Measurements from ENCODE around the gene SLC22A7. TPM values are rescaled to one million over a fixed set of nuclear protein-coding genes. Genes with fewer than 3 reads are reported as not detected.
A peak's percentile ranks its signal among the peaks of the same experiment; 100 is the strongest.
"Not testable (repeated sequence)": the region's sequence is repeated elsewhere in the genome, so short reads cannot be mapped to it uniquely, and the experiment has no call there.

SLC22A7 gene
- total RNA-seq, 4 donors from 2014 or later = not detected

DNA sequence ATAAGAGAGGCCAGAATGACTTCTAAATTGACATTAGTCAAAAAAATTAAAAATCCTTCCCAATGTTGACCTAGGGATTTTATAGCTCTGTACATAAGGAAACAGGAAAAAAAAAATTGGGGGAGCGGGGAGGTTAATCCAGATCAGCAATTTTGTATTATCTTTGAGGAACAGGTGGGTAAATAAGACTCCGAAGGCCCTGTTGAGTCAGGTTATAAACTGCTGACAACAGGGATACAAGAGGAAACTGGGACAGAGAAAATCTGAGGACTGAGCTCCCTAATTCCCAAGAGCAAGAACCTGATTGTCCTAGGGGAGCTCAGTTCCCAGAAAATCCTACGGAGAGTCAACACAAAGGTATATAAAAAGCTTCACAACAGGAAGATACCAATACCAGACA, 37.4 kb downstream of the SLC22A7 start:
- Histone ChIP-seq H3K27ac (peak overlapping the region; percentile 7 to 65 (median 46)), H3K4me3 (no peak overlapping the region), H3K27me3 (no peaks in the 10 kb centered on the region), H3K9me3 (no peaks in the 10 kb centered on the region), H3K36me3 (peaks cover 0 to 18% (median 7%) of the 10 kb centered on the region in 4 donors), H3K4me1 (peaks cover 0 to 26% (median 10%) of the 10 kb centered on the region in 4 donors)
- 75 to 94% methylated on average over 2 to 3 of the region's 3 CpGs for WGBS, 2 donors (ENCODE audit: low coverage in 1 of 2)
- in situ Hi-C loops (cut with MboI; ENCODE audit: low pct_ligation_motif_present in 1 of 4, low pct_unique_long_range_greater_than_20kb in 1 of 4, low sequenced_read_pairs in 3 of 4) (loop anchor here in 1 of 4 donors (10.0 kb wide), 1 partner anchor 71 kb away; no protein-coding TSS in a partner anchor), intact Hi-C loops (cut with DNase I; ENCODE audit: low total_unique reads) (no loop called here)
- DNase-seq = no peak
- no peak for TF ChIP-seq POLR2AphosphoS5 (IDR thresholded peaks at IDR 0.05)
- TF ChIP-seq POLR2A (IDR thresholded peaks at IDR 0.05) = no peak
- TF ChIP-seq, protein P1, sequence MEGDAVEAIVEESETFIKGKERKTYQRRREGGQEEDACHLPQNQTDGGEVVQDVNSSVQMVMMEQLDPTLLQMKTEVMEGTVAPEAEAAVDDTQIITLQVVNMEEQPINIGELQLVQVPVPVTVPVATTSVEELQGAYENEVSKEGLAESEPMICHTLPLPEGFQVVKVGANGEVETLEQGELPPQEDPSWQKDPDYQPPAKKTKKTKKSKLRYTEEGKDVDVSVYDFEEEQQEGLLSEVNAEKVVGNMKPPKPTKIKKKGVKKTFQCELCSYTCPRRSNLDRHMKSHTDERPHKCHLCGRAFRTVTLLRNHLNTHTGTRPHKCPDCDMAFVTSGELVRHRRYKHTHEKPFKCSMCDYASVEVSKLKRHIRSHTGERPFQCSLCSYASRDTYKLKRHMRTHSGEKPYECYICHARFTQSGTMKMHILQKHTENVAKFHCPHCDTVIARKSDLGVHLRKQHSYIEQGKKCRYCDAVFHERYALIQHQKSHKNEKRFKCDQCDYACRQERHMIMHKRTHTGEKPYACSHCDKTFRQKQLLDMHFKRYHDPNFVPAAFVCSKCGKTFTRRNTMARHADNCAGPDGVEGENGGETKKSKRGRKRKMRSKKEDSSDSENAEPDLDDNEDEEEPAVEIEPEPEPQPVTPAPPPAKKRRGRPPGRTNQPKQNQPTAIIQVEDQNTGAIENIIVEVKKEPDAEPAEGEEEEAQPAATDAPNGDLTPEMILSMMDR (IDR thresholded peaks at IDR 0.05) = no peak
- TF ChIP-seq EP300 (IDR thresholded peaks at IDR 0.05; ENCODE audit: low read depth) = no peak

DNA sequence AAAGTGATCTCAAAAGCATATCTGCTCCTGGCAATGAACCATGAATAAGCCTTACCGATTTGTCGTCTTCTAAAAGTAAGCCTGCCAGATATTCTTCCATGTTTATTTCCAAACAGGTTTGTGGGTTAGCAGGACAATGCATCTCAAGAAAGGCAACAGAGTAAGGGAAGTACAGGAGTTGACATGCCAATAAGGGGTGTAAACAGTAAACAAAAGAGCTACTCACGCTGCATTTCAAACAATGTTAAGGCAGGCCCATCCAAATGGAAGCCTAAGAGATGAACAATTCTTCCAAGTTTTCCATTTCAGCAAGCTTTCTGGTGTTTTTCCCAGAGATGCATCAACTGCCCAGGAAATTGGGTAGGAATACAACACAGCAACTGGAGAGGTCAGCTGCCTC, 38.3 kb downstream of the SLC22A7 start:
- WGBS, 2 donors (ENCODE audit: low coverage in 1 of 2) = 63 to 90% methylated on average over 2 to 3 of the region's 3 CpGs
- Histone ChIP-seq H3K27me3 (no peaks in the 10 kb centered on the region), H3K36me3 (peaks cover 0 to 23% (median 11%) of the 10 kb centered on the region in 4 donors), H3K27ac (peak overlapping the region in 2 of 4 donors; percentile 37 to 65), H3K4me3 (no peak overlapping the region), H3K4me1 (peaks cover 0 to 26% (median 10%) of the 10 kb centered on the region in 4 donors), H3K9me3 (no peaks in the 10 kb centered on the region)
- intact Hi-C loops (cut with DNase I; ENCODE audit: low total_unique reads) = no loop called here
- in situ Hi-C loops (cut with MboI; ENCODE audit: low pct_ligation_motif_present in 1 of 4, low pct_unique_long_range_greater_than_20kb in 1 of 4, low sequenced_read_pairs in 3 of 4) = loop anchor here in 1 of 4 donors (10.0 kb wide), 1 partner anchor 72 kb away; no protein-coding TSS in a partner anchor
- TF ChIP-seq POLR2AphosphoS5 (IDR thresholded peaks at IDR 0.05) (no peak), POLR2A (IDR thresholded peaks at IDR 0.05) (no peak), EP300 (IDR thresholded peaks at IDR 0.05; ENCODE audit: low read depth) (no peak)
- TF ChIP-seq, protein P1 (IDR thresholded peaks at IDR 0.05) = no peak
- DNase-seq = no peak

DNA sequence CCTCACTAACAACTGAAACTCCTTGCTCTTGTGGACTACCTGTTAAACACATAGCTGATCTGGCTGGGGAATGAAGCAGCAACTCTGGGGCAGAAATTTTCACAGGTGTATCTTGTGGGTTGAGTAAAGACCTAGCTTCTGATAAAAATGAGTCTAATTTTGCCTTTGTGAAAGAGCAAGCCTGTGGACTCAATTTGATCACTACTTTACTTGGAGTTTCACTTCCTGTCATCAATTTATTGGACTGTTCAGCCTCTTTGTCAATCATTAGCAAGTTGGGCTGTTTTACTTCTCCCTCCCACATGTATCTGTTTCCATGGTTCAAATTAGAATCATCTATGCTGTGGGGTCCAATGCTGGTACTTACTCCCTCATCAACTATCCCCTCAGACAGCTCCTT, 40.2 kb downstream of the SLC22A7 start:
- in situ Hi-C loops (cut with MboI; ENCODE audit: low pct_ligation_motif_present in 1 of 4, low pct_unique_long_range_greater_than_20kb in 1 of 4, low sequenced_read_pairs in 3 of 4) (loop anchor here in 1 of 4 donors (10.0 kb wide), 1 partner anchor 73 kb away; no protein-coding TSS in a partner anchor), intact Hi-C loops (cut with DNase I; ENCODE audit: low total_unique reads) (no loop called here)
- no peak overlapping the region for H3K27ac ChIP-seq
- TF ChIP-seq, protein P1 (IDR thresholded peaks at IDR 0.05) = no peak
- TF ChIP-seq EP300 (IDR thresholded peaks at IDR 0.05; ENCODE audit: low read depth) (no peak), POLR2A (IDR thresholded peaks at IDR 0.05) (no peak), POLR2AphosphoS5 (IDR thresholded peaks at IDR 0.05) (no peak)
- H3K27me3 ChIP-seq = no peaks in the 10 kb centered on the region
- DNase-seq = no peak
- peaks cover 0 to 26% (median 10%) of the 10 kb centered on the region in 4 donors for H3K4me1 ChIP-seq
- H3K9me3 ChIP-seq = no peaks in the 10 kb centered on the region
- H3K4me3 ChIP-seq = no peak overlapping the region
- peaks cover 0 to 39% (median 19%) of the 10 kb centered on the region in 4 donors for H3K36me3 ChIP-seq

DNA sequence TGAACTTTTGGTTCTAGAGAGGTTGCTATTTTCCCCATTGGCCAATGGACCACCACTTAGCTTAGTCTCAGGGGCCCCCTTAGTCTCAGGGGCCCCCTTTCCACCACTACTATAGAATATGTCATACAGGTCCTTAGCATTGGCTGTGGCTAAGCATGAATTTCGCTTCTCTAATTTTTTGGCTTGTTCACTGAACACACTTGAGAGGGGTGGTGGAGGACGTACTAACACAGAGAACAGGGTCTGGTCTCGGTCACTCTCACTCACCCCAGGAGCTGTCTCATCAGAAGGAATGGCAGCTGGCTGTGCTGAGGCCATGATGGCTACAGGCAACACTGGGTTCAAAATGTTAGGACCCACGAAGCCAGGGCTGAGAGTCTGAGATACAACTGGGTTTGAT, 41.1 kb downstream of the SLC22A7 start:
- 85% methylated on average over 4 of the region's 4 CpGs; no CpG with 5 or more reads in 1 of the 2 donors for WGBS, 2 donors (ENCODE audit: low coverage in 1 of 2)
- TF ChIP-seq, protein P1 (IDR thresholded peaks at IDR 0.05) = no peak
- TF ChIP-seq EP300 (IDR thresholded peaks at IDR 0.05; ENCODE audit: low read depth) = no peak
- TF ChIP-seq POLR2AphosphoS5 (IDR thresholded peaks at IDR 0.05) = no peak
- no peak for TF ChIP-seq POLR2A (IDR thresholded peaks at IDR 0.05)
- no peaks in the 10 kb centered on the region for H3K9me3 ChIP-seq
- DNase-seq = no peak
- peaks cover 0 to 42% (median 20%) of the 10 kb centered on the region in 4 donors for H3K36me3 ChIP-seq
- intact Hi-C loops (cut with DNase I; ENCODE audit: low total_unique reads) = no loop called here
- H3K27ac ChIP-seq = no peak overlapping the region
- H3K27me3 ChIP-seq = no peaks in the 10 kb centered on the region
- in situ Hi-C loops (cut with MboI; ENCODE audit: low pct_ligation_motif_present in 1 of 4, low pct_unique_long_range_greater_than_20kb in 1 of 4, low sequenced_read_pairs in 3 of 4) = loop anchor here in 1 of 4 donors (10.0 kb wide), 1 partner anchor 74 kb away; no protein-coding TSS in a partner anchor
- peaks cover 0 to 23% (median 9%) of the 10 kb centered on the region in 4 donors for H3K4me1 ChIP-seq
- no peak overlapping the region for H3K4me3 ChIP-seq

DNA sequence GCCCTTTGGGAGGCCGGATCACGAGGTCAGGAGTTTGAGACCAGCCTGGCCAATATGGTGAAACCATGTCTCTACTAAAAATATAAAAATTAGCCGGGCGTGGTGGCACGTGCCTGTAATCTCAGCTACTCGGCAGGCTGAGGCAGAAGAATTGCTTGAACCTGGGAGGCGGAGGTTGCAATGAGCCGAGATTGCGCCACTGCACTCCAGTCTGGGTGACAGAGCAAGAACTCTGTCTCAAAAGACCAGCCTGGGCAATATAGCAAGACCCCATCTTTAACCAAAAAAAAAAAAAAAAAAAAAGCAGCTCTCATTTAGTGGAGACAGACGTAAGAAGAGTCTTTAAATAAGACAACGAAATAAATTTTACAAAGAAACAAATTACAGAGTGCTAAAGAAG, 48.2 kb downstream of the SLC22A7 start:
- H3K27ac ChIP-seq; DNase-seq; H3K4me3 ChIP-seq; in situ Hi-C loops (cut with MboI; ENCODE audit: low pct_ligation_motif_present in 1 of 4, low pct_unique_long_range_greater_than_20kb in 1 of 4, low sequenced_read_pairs in 3 of 4); H3K4me1 ChIP-seq; H3K27me3 ChIP-seq; H3K9me3 ChIP-seq; intact Hi-C loops (cut with DNase I; ENCODE audit: low total_unique reads): not testable (repeated sequence)
- WGBS, 2 donors (ENCODE audit: low coverage in 1 of 2) = 94 to 95% methylated on average over 11 of the region's 11 CpGs
- peaks cover 0 to 47% (median 17%) of the 10 kb centered on the region in 4 donors for H3K36me3 ChIP-seq
